ENCODE data around the gene ERC2. TPM values are rescaled to one million over a fixed set of nuclear protein-coding genes. Genes with fewer than 3 reads are reported as not detected.

ERC2 gene
- total and polyA plus RNA-seq, 2 of the 8 experiments (the other 6 are each of a cell fraction or from before 2014, with no cell fraction given) = 16.4 to 22.8 TPM

DNA sequence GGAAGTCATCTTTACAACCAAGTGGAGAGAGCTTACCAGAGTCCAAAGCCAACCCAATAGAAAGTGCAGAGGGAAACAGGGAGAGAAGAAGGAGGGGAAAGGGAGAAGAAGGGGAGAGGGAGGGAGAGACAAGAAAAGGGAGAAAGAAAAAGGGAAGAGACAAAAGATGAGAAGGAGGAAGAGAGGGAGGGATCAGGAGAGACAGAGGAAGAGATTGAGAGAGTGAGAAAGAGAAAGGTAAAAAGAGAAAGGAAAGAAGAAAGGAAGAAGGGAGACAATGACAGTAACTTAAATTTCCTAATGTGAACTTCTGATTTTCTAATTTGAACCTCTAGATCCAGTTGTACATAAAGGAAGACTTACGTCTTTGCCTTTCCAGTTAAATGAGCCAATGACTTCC lies 960.5 kb downstream of the ERC2 start (continued):
- TF ChIP-seq, protein P1, sequence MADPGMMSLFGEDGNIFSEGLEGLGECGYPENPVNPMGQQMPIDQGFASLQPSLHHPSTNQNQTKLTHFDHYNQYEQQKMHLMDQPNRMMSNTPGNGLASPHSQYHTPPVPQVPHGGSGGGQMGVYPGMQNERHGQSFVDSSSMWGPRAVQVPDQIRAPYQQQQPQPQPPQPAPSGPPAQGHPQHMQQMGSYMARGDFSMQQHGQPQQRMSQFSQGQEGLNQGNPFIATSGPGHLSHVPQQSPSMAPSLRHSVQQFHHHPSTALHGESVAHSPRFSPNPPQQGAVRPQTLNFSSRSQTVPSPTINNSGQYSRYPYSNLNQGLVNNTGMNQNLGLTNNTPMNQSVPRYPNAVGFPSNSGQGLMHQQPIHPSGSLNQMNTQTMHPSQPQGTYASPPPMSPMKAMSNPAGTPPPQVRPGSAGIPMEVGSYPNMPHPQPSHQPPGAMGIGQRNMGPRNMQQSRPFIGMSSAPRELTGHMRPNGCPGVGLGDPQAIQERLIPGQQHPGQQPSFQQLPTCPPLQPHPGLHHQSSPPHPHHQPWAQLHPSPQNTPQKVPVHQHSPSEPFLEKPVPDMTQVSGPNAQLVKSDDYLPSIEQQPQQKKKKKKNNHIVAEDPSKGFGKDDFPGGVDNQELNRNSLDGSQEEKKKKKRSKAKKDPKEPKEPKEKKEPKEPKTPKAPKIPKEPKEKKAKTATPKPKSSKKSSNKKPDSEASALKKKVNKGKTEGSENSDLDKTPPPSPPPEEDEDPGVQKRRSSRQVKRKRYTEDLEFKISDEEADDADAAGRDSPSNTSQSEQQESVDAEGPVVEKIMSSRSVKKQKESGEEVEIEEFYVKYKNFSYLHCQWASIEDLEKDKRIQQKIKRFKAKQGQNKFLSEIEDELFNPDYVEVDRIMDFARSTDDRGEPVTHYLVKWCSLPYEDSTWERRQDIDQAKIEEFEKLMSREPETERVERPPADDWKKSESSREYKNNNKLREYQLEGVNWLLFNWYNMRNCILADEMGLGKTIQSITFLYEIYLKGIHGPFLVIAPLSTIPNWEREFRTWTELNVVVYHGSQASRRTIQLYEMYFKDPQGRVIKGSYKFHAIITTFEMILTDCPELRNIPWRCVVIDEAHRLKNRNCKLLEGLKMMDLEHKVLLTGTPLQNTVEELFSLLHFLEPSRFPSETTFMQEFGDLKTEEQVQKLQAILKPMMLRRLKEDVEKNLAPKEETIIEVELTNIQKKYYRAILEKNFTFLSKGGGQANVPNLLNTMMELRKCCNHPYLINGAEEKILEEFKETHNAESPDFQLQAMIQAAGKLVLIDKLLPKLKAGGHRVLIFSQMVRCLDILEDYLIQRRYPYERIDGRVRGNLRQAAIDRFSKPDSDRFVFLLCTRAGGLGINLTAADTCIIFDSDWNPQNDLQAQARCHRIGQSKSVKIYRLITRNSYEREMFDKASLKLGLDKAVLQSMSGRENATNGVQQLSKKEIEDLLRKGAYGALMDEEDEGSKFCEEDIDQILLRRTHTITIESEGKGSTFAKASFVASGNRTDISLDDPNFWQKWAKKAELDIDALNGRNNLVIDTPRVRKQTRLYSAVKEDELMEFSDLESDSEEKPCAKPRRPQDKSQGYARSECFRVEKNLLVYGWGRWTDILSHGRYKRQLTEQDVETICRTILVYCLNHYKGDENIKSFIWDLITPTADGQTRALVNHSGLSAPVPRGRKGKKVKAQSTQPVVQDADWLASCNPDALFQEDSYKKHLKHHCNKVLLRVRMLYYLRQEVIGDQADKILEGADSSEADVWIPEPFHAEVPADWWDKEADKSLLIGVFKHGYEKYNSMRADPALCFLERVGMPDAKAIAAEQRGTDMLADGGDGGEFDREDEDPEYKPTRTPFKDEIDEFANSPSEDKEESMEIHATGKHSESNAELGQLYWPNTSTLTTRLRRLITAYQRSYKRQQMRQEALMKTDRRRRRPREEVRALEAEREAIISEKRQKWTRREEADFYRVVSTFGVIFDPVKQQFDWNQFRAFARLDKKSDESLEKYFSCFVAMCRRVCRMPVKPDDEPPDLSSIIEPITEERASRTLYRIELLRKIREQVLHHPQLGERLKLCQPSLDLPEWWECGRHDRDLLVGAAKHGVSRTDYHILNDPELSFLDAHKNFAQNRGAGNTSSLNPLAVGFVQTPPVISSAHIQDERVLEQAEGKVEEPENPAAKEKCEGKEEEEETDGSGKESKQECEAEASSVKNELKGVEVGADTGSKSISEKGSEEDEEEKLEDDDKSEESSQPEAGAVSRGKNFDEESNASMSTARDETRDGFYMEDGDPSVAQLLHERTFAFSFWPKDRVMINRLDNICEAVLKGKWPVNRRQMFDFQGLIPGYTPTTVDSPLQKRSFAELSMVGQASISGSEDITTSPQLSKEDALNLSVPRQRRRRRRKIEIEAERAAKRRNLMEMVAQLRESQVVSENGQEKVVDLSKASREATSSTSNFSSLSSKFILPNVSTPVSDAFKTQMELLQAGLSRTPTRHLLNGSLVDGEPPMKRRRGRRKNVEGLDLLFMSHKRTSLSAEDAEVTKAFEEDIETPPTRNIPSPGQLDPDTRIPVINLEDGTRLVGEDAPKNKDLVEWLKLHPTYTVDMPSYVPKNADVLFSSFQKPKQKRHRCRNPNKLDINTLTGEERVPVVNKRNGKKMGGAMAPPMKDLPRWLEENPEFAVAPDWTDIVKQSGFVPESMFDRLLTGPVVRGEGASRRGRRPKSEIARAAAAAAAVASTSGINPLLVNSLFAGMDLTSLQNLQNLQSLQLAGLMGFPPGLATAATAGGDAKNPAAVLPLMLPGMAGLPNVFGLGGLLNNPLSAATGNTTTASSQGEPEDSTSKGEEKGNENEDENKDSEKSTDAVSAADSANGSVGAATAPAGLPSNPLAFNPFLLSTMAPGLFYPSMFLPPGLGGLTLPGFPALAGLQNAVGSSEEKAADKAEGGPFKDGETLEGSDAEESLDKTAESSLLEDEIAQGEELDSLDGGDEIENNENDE (IDR thresholded peaks at IDR 0.05; ENCODE audit: insufficient replicate concordance, low read length) = no peak
- TF ChIP-seq RAD21 (IDR thresholded peaks at IDR 0.05 in 1 of 2, conservative IDR thresholded peaks at IDR 0.05 in 1 of 2; ENCODE audit: low read depth in 2 of 2, low read length in 2 of 2) (no peak), TBP (IDR thresholded peaks at IDR 0.05; ENCODE audit: low read depth, low read length) (no peak)
- TF ChIP-seq, protein P2, sequence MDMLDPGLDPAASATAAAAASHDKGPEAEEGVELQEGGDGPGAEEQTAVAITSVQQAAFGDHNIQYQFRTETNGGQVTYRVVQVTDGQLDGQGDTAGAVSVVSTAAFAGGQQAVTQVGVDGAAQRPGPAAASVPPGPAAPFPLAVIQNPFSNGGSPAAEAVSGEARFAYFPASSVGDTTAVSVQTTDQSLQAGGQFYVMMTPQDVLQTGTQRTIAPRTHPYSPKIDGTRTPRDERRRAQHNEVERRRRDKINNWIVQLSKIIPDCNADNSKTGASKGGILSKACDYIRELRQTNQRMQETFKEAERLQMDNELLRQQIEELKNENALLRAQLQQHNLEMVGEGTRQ (IDR thresholded peaks at IDR 0.05; ENCODE audit: low read length) = no peak

Data from H1 (cell line).